ENCODE data around the gene SFXN2.
"Not testable (repeated sequence)": the region's sequence is repeated elsewhere in the genome, so short reads cannot be mapped to it uniquely, and the experiment has no call there.

SFXN2 gene

GRCh38 chr10:102713539-102713813 is 960 bp upstream of the SFXN2 start:
- no peak for TF ChIP-seq CTCF (IDR thresholded peaks at IDR 0.05; ENCODE audit: low read depth, low read length)
- Histone ChIP-seq H3K4me1 (peaks cover 12% of the 10 kb centered on the region), H3K36me3 (no peaks in the 10 kb centered on the region), H3K9me3 (no peaks in the 10 kb centered on the region), H3K27me3 (no peaks in the 10 kb centered on the region), H3K4me3 (ENCODE audit: low read depth, low read length) (peak overlapping the region; percentile 70)
- DNase-seq, result no peak

GRCh38 chr10:102713814-102714620 is 419 bp upstream of the SFXN2 start, which contains the start of gene ARL3:
TSS of gene ARL3 (minus strand) at chr10:102714397. CDS start at chr10:102714275, 122 bp downstream.
- Histone ChIP-seq H3K9me3 (no peaks in the 10 kb centered on the region), H3K4me3 (ENCODE audit: low read depth, low read length) (peak within 1 kb of the TSS; percentile 91), H3K4me1 (peaks cover 12% of the 10 kb centered on the region), H3K36me3 (no peaks in the 10 kb centered on the region), H3K27me3 (no peaks in the 10 kb centered on the region)
- TF ChIP-seq CTCF (IDR thresholded peaks at IDR 0.05; ENCODE audit: low read depth, low read length), result peak; percentile 44
- DNase-seq, result peak; percentile 98

GRCh38 chr10:102715880-102716279 is 1.4 kb downstream of the SFXN2 start:
- Histone ChIP-seq H3K4me1 (peaks cover 10% of the 10 kb centered on the region), H3K4me3 (ENCODE audit: low read depth, low read length) (peak overlapping the region; percentile 91), H3K36me3 (no peaks in the 10 kb centered on the region), H3K27me3 (no peaks in the 10 kb centered on the region), H3K9me3 (no peaks in the 10 kb centered on the region)
- TF ChIP-seq CTCF (IDR thresholded peaks at IDR 0.05; ENCODE audit: low read depth, low read length), result no peak
- DNase-seq, result no peak

GRCh38 chr10:102716900-102717565 is 2.6 kb downstream of the SFXN2 start:
- H3K4me1 ChIP-seq, result peaks cover 10% of the 10 kb centered on the region
- not testable (repeated sequence) for DNase-seq; H3K4me3 ChIP-seq (ENCODE audit: low read depth, low read length); H3K36me3 ChIP-seq; H3K9me3 ChIP-seq; H3K27me3 ChIP-seq

- Histone ChIP-seq H3K4me1 (peaks cover 10% of the 10 kb centered on the region), H3K27me3 (no peaks in the 10 kb centered on the region), H3K36me3 (peaks cover 3% of the 10 kb centered on the region; the same call in 1 of the 2 replicates), H3K9me3 (no peaks in the 10 kb centered on the region), H3K4me3 (ENCODE audit: low read depth, low read length) (no peak overlapping the region)
- DNase-seq, result peak; percentile 36
- no peak for TF ChIP-seq CTCF (IDR thresholded peaks at IDR 0.05; ENCODE audit: low read depth, low read length)
These were observed 3.8 kb downstream of the SFXN2 start for GRCh38 chr10:102718220-102718619.

- Histone ChIP-seq H3K36me3 (peaks cover 7% of the 10 kb centered on the region; the same call in 1 of the 2 replicates), H3K4me1 (peaks cover 10% of the 10 kb centered on the region), H3K9me3 (no peaks in the 10 kb centered on the region), H3K27me3 (no peaks in the 10 kb centered on the region), H3K4me3 (ENCODE audit: low read depth, low read length) (no peak overlapping the region)
- TF ChIP-seq CTCF (IDR thresholded peaks at IDR 0.05; ENCODE audit: low read depth, low read length), result no peak
- no peak for DNase-seq
These were observed 5.9 kb downstream of the SFXN2 start for GRCh38 chr10:102720337-102720736.

Data from BE2C (cell line).